GM19035 (cell line): ENCODE results near the gene CSH2.
"Not testable (repeated sequence)": the region's sequence is repeated elsewhere in the genome, so short reads cannot be mapped to it uniquely, and the experiment has no call there.

ENCODE experiments used
- ATAC-seq: cut with Tn5 transposase; IDR thresholded peaks from one replicate; pipeline ENCODE4 v1.9.1; 2021; ENCODE audit not compliant: unreplicated experiment

CSH2 gene

DNA sequence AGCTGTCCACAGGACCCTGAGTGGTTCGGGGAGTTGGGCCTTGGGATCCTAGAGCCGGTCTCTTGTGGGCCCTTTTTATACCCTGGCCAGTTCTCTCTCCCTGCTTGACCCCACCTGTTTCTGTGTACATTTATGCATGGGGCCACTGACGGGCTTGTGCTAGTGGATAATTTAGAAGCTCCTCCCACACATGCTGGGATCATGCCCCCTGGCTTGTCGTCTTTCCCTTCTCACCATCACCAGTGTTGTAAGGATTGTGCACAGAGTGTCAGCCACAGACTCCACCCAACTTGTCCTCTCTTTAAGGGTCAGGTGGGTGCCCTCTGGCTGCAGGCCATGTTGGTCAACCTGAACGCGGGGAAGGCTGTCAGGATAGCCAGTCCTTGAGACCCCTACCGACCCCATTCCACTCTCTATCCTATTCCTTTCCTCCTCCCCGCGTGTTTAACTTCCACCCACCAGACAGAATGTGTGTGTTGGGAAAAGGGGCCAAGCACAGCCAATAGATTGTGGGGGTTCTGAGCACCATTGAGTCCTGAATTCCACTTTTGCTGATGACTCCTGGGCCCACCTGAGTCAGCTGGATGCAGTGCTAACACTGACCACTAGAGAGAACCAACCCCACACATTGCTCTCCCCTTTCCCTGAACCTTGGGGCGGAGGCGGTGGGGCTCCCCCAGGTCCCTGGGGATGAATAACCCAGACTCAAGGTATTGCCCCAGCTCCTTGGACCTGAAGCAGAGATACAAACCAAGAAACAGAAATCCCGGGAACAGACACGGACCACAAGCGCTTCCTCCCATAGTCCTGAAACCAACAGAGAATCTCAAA is 23.3 kb upstream of the CSH2 start, which contains the start of gene CSH1:
Gene CSH1, minus strand, starts transcription at position 51 of the 831 bp plus-strand sequence. CDS start 63 bp downstream, outside the sequence.
- ATAC-seq = not testable (repeated sequence)

- not testable (repeated sequence) for ATAC-seq
These were observed 21.3 kb upstream of the CSH2 start for GRCh38 chr17:63894821-63895220.

DNA sequence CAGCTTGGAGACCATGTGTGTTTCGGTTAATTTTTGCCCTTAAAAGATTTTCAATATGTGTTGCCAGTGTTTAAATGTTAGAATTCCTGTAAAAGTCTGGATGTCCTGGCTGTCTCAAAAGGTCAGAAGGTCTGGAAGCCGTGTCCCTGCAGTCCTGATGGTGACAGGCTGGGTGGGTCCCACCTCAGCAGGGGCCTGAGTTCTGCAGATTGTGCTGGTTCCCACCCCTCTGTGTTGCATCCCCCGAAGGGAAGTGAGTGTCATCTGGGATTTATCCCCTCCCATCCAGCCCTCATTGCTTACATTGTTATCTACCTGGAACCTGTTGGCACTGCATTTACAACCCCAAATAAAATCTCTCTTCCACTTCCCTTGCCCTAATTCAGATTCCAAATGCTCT is 20.5 kb upstream of the CSH2 start:
- not testable (repeated sequence) for ATAC-seq

DNA sequence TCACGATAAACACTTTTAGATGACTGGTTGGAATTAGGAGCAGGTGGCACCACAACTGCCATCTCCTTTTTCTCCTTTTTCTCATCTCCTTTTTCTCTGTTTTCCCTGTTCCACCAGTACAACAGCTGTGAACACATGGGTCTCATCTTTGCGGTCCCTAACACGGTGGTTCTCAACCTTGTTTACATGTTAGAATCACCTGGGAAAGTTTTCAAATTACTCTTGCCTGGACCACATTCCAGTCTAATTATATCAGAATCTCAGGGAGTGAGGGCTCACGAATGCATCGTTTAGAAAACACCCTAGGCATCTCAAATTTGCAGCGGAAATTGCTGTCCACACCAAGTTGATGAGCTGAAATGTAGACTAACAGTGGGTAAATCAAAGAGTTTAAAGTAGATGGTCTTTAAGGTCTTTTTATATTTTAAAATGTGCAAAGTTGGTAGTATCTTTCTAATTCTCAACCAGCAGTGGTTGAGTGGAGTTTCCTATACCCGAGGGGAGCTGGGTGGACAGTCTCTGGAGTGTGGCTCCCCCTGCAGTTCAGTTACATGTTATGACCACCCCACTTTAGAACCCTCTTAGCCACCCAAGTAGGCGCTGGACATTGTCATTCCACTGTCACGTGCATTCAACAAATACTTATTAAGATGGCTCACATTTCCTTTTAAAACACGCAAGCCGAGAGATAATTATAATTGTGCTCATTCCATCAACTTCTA is 19.0 kb upstream of the CSH2 start:
- not testable (repeated sequence) for ATAC-seq

- not testable (repeated sequence) for ATAC-seq
These were observed 15.8 kb upstream of the CSH2 start for GRCh38 chr17:63889026-63889848.

- not testable (repeated sequence) for ATAC-seq
These were observed 11.6 kb upstream of the CSH2 start for GRCh38 chr17:63885119-63885518.

DNA sequence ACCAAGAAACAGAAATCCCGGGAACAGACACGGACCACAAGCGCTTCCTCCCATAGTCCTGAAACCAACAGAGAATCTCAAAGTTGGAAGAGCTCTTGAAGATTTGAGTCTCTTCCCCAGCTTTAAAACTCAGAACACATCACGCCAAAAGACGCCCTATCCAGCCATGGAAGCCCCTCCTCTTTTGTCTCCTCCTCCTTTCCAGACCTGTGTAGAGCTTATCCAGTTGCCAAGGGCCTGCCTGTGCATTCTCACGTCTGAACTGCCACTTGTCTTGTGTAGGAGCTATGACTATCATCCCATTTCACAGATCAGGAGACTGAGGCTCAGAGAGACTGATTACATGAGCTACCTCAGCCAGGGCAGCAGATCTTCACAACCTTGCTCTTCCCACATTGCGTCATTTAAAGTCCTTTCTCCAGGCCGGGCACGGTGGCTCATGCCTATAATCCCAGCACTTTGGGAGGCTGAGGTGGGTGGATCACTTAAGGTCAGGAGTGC is 9.2 kb upstream of the CSH2 start:
- not testable (repeated sequence) for ATAC-seq

GRCh38 chr17:63881935-63882601 is 8.6 kb upstream of the CSH2 start, which contains the start of gene GH2:
GH2 (minus strand) TSS chr17:63881944; CDS start chr17:63881801, 143 bp downstream.
- ATAC-seq = no peak

DNA sequence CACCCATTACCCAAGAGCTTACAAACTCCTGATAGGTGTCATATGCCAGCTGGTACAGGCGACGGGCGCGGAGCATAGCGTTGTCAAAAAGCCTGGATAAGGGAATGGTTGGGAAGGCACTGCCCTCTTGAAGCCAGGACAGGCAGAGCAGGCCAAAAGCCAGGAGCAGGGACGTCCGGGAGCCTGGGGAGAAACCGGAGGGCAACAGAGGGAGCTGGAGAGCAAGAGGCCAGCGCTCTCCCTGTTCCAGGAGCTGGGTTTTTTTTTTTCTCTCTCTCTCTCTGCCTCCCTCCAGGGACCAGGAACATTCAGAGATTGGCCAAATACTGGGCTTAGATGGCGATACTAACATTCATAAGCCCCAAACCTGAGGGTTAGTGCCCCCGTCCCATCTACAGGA is 7.9 kb upstream of the CSH2 start:
- not testable (repeated sequence) for ATAC-seq

- ATAC-seq = no peak
These were observed 7.2 kb upstream of the CSH2 start for GRCh38 chr17:63880706-63881105.

GRCh38 chr17:63878413-63878812 is 4.9 kb upstream of the CSH2 start:
- not testable (repeated sequence) for ATAC-seq

DNA sequence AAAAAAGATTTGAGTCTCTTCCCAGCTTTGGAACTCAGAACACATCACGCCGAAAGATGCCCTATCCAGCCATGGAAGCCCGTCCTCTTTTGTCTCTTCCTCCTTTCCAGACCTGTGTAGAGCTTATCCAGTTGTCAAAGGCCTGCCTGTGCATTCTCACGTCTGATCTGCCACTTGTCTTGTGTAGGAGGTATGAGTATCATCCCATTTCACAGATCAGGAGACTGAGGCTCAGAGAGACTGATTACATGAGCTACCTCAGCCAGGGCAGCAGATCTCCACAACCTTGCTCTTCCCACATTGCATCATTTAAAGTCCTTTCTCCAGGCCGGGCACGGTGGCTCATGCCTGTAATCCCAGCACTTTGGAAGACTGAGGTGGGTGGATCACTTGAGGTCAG is 1.2 kb upstream of the CSH2 start:
- not testable (repeated sequence) for ATAC-seq

GRCh38 chr17:63874061-63874626 is 667 bp upstream of the CSH2 start:
- ATAC-seq = not testable (repeated sequence)

- ATAC-seq = not testable (repeated sequence)
These were observed 1.7 kb downstream of the CSH2 start for GRCh38 chr17:63871646-63872365.

- not testable (repeated sequence) for ATAC-seq
These were observed 3.2 kb downstream of the CSH2 start for GRCh38 chr17:63870292-63870665.

GRCh38 chr17:63869491-63870291 is 3.8 kb downstream of the CSH2 start:
- ATAC-seq = not testable (repeated sequence)

GRCh38 chr17:63866625-63867024 is 6.9 kb downstream of the CSH2 start:
- not testable (repeated sequence) for ATAC-seq

DNA sequence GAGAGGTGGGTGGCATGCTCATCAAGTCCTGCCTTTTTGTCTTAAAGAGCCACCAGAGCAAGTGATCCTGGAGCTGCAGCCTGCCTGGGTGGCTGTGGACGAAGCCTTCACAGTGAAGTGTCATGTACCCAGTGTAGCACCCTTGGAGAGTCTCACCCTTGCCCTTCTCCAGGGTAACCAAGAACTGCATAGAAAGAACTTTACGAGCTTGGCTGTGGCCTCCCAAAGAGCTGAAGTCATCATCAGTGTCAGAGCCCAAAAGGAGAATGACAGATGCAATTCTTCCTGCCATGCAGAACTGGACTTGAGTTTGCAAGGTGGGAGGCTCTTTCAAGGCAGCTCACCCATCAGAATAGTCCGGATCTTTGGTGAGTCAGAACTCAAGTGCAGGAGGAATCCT is 14.2 kb downstream of the CSH2 start:
- no peak for ATAC-seq
